Hypothalamus (tissue), 51 donors: ENCODE results near the gene ZNF654.
A peak's percentile ranks its signal among the peaks of the same experiment; 100 is the strongest.
"Not testable (repeated sequence)": the region's sequence is repeated elsewhere in the genome, so short reads cannot be mapped to it uniquely, and the experiment has no call there.

Source experiments
- DNase-seq, 51 donors: peaks; one replicate each; lab custom pipeline; 2025; lab: John Stamatoyannopoulos, UW

The ZNF654 gene

GRCh38 chr3:88058581-88059379 is at the start of gene ZNF654, which contains the start of gene CGGBP1:
ZNF654 (plus strand) TSS chr3:88059255; CDS start chr3:88059320, 65 bp downstream.
CGGBP1 (minus strand) TSS chr3:88059005; CDS start chr3:88055976, 3,029 bp downstream.
- peak; percentile 90 to 99 (median 96) for DNase-seq

GRCh38 chr3:88010810-88011209 is 48.2 kb upstream of the ZNF654 start:
- DNase-seq, result no peak

- no peak for DNase-seq
These were observed 45.5 kb upstream of the ZNF654 start for GRCh38 chr3:88013592-88013991.

GRCh38 chr3:88015656-88016055 is 43.4 kb upstream of the ZNF654 start:
- DNase-seq, result not testable (repeated sequence)

GRCh38 chr3:88019024-88019423 is 40.0 kb upstream of the ZNF654 start:
- no peak for DNase-seq

GRCh38 chr3:88025001-88025552 is 34.0 kb upstream of the ZNF654 start:
- DNase-seq, result no peak

DNA sequence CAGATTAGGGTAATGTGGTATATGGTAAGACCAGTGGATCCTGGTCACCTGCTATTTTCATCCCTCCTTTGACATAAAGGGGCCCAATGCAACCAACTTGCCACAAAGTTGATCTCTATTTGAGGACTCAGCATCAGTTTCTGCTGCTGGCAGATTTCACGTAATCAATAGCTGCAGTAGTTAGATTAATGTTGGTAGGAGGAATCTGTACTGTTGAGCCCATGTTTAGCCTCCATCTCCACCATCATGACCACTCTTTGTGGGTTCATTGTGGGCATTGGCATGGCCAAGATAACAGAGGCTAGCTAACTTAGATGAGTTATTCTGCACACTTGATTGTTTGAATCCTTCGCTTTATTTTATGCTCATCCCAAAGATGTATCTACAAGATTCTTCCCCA is 30.2 kb upstream of the ZNF654 start:
- DNase-seq, result no peak

- DNase-seq, result no peak
These were observed 28.8 kb upstream of the ZNF654 start for GRCh38 chr3:88030210-88030609.

- DNase-seq, result peak in 3 of 51 donors; percentile 1 to 36 (median 25)
These were observed 27.4 kb upstream of the ZNF654 start for GRCh38 chr3:88031642-88032077.

DNA sequence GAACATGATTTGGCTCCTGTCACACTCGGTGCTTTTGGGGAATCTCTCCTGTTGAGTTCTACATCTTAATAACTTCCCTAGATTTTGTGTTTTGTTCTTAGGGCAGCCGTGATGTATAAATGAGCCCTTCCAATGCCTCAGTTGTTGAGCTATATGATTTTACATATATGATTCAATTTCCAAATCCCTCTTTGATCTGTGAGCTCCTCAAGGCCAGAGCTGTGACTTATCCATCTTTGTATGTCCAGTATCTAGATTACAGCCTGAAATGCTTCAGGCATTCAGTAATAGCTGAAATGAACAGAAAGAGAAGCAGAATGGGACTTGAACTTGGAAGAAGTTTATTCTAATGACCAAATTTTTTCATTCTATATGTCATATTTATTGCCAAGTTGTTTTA is 26.8 kb upstream of the ZNF654 start:
- DNase-seq, result no peak

DNA sequence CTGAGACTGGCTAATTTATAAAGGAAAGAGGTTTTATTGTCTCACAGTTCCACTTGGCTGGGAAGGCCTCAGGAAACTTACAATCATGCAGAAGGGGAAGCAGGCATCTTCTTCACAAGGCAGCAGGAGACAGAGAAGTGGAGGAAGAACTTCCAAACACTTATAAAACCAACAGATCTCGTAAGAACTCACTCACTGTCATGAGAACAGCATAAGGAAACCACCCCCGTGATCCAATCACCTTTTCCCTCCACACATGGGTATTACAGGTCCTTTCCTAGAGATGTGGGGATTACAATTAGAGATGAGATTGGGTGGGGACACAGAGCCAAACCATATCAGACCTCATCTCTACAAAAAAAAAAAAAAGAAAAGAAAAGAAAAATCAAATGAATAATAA is 26.0 kb upstream of the ZNF654 start:
- no peak for DNase-seq

- no peak for DNase-seq
These were observed 25.2 kb upstream of the ZNF654 start for GRCh38 chr3:88033808-88034207.

GRCh38 chr3:88034491-88035275 is 24.4 kb upstream of the ZNF654 start:
- no peak for DNase-seq

- no peak for DNase-seq
These were observed 22.8 kb upstream of the ZNF654 start for GRCh38 chr3:88036221-88036620.

DNA sequence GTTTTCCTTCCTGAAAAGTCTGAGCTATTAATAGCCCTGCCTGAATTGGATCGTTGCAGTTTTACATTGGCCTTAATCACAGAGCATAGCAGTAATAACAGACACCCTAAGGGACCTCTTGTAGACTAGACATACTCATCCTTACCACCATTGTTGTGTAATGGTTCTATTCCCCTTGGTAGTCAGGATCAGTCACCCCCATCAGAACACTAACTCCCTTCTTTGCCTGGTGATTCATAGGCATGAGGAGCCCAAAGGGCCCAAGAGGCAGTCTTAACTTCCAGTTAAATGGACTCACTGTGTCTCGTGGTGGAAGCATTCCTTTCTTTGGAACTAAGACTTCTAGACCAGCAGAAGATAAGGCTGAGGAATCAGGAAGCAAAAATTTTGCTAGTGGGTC is 20.5 kb upstream of the ZNF654 start:
- DNase-seq, result no peak

DNA sequence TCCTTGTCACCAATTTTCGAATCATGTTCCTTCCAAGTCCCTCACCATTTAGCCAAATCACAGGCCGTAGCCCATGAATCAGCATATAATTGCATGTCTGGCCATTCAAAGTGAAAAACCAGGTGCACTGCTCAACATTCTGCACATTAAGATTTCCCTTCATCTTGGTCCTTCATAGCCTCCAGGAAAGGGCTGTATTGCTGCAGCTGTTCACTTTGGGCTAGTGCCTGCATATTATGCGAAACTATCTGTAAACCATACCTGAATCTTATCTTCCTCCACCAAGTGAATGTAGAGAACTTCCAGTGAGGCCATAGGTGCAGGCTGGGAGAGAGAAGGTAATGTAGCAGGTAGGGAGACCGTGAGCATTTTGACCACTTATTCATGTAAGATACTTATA is 18.5 kb upstream of the ZNF654 start:
- DNase-seq, result no peak

DNA sequence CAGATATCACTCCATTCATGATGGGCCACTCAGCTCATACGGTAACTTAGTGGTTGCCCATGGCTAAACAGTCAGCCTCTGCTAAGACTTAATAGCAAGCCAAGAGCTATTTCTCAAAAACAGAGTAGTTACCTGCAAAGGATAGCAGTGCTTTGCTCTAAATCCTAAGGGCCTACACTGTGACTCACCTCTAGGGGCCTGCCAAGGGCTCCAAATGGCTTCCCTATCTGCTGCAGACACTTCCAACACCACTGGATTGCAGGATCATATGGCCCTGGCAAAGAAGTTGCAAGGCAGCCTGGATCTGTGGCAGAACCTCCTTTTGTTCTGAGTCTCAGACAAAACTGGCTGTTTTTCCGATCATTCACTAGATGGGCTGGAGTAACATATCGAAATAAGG is 18.1 kb upstream of the ZNF654 start:
- no peak for DNase-seq

GRCh38 chr3:88044411-88044810 is 14.6 kb upstream of the ZNF654 start:
- DNase-seq, result no peak

- no peak for DNase-seq
These were observed 12.3 kb upstream of the ZNF654 start for GRCh38 chr3:88046766-88047165.

DNA sequence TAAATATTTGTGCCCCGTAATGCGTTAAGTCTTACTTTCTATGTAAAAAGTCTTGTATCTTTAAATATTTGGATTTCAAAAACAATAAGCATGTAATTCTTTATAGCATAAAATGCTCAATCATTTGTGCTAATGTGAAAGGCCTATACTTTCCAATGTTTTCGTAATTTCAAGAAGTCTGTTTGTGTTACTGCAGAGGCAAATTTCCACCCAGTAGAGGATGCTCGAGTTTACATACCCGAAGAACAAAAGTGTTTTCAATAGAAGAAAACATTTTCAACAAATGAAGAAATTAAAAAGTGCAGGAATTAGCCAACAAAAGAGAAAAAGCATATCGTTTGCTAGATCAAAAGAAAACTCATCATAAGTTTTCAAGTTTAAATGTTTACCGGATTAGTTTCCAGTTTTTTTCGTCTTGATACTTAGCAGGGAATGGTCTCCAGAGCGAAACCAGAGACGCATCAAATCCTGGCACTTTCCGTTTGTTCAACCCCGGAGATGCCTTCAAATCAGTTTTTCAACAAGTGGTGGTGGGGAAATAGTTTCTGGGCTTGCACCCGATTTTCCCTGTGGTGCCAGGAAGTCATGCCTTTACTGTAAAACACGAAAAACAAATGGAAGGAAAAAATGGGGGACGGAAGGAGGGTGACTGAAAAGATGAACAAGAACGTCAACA is 1.3 kb upstream of the ZNF654 start:
- peak in 3 of 51 donors; percentile 47 to 62 (median 48) for DNase-seq

- peak in 6 of 51 donors; percentile 50 to 82 (median 60) for DNase-seq
These were observed 812 bp upstream of the ZNF654 start for GRCh38 chr3:88058306-88058580.
